Thyroid gland (tissue), 4 donors: ENCODE results near the gene DDC. TPM values are rescaled to one million over a fixed set of nuclear protein-coding genes. Genes with fewer than 3 reads are reported as not detected.
"Not testable (repeated sequence)": the region's sequence is repeated elsewhere in the genome, so short reads cannot be mapped to it uniquely, and the experiment has no call there.

Source experiments
- DNase-seq, 2 donors: peaks; one replicate each; pipeline ENCODE4 v3.0.0-alpha.2; 2019
- H3K27ac ChIP-seq, 3 donors: fragments of 200-600 bp; sonication (generic); 1 replicate in 2 of 3; 2 replicates in 1 of 3; pipeline ENCODE4 v1.5.1; 2016 to 2019; ENCODE audit warnings: mild to moderate bottlenecking in 1 of 3, moderate library complexity in 1 of 3
- H3K27me3 ChIP-seq: fragments of 200-600 bp; sonication (generic); one replicate; pipeline ENCODE4 v1.5.1; 2019
- H3K36me3 ChIP-seq, 2 donors: fragments of 200-600 bp; sonication (generic); one replicate each; pipeline ENCODE4 v1.5.1; 2016 to 2019
- H3K4me1 ChIP-seq, 2 donors: fragments of 200-600 bp; sonication (generic); one replicate each; pipeline ENCODE4 v1.5.1; 2017 to 2019
- H3K4me3 ChIP-seq, 3 donors: fragments of 200-600 bp; sonication (generic); replicated peaks in 1 of 3; 1 replicate in 2 of 3; 2 replicates in 1 of 3; pipeline ENCODE4 v1.5.1; 2016; ENCODE audit warnings: mild to moderate bottlenecking in 1 of 3
- H3K9me3 ChIP-seq: fragments of 200-600 bp; sonication (generic); one replicate; pipeline ENCODE4 v1.5.1; 2017
- CTCF ChIP-seq, 6 experiments: fragments of 200-600 bp in 3 of 6; fragments of 450-650 bp in 3 of 6; sonication (generic) in 3 of 6; IDR thresholded peaks; one replicate each; pipeline ENCODE4 v1.5.1; 2016 to 2019; ENCODE audit warnings: antibody characterized with exemption in 6 of 6, mild to moderate bottlenecking in 2 of 6, inconsistent platforms in 1 of 6, moderate library complexity in 1 of 6
- POLR2A ChIP-seq, 2 donors: fragments of 450-650 bp; IDR thresholded peaks; one replicate each; pipeline ENCODE4 v1.6.1; 2017; ENCODE audit warnings: antibody characterized with exemption in 2 of 2, mild to moderate bottlenecking in 2 of 2, moderate library complexity in 1 of 2
- WGBS, 2 donors: methylation state at CpG; one replicate each; pipeline ENCODE4 v1.1.5; 2017; 5-methylcytosine and 5-hydroxymethylcytosine counted together
- intact Hi-C: fragments of 100-400 bp; cut with DNase I; formaldehyde crosslinking; loops from one replicate; pipeline ENCODE4 v1.15.1; 2023
- total RNA-seq, 4 donors: library from RNA; depleted of rRNA; stranded (reverse); fragments of >200 nt; gene quantifications; one replicate each; pipeline ENCODE4 v1.2.3, GENCODE V29; 2016

Gene DDC
- total RNA-seq, 4 donors from 2014 or later = 2.7 TPM; not detected in 3

- intact Hi-C loops = no loop called here
- 80 to 86% methylated on average over 5 of the region's 5 CpGs for WGBS, 2 donors
- Histone ChIP-seq H3K4me1 (no peaks in the 10 kb centered on the region), H3K36me3 (no peaks in the 10 kb centered on the region), H3K27ac (no peak overlapping the region), H3K4me3 (no peak overlapping the region), H3K9me3 (no peaks in the 10 kb centered on the region), H3K27me3 (no peaks in the 10 kb centered on the region)
- no peak for TF ChIP-seq CTCF (IDR thresholded peaks at IDR 0.05)
- TF ChIP-seq POLR2A (IDR thresholded peaks at IDR 0.05) = no peak
- DNase-seq = no peak
Observed at GRCh38 chr7:50580057-50580456, 14.9 kb upstream of the DDC start.

GRCh38 chr7:50578105-50578504 is 12.9 kb upstream of the DDC start:
- intact Hi-C loops, H3K9me3 ChIP-seq, H3K4me3 ChIP-seq, H3K4me1 ChIP-seq, H3K27ac ChIP-seq, DNase-seq, H3K27me3 ChIP-seq, H3K36me3 ChIP-seq: not testable (repeated sequence)
- WGBS, 2 donors = 96 to 97% methylated on average over 4 of the region's 4 CpGs

GRCh38 chr7:50577569-50577968 is 12.4 kb upstream of the DDC start:
- Histone ChIP-seq H3K9me3 (no peaks in the 10 kb centered on the region), H3K4me1 (no peaks in the 10 kb centered on the region), H3K4me3 (no peak overlapping the region), H3K36me3 (no peaks in the 10 kb centered on the region), H3K27ac (no peak overlapping the region), H3K27me3 (no peaks in the 10 kb centered on the region)
- no peak for TF ChIP-seq CTCF (IDR thresholded peaks at IDR 0.05)
- TF ChIP-seq POLR2A (IDR thresholded peaks at IDR 0.05) = no peak
- WGBS, 2 donors = 88 to 90% methylated on average over 10 of the region's 10 CpGs
- no peak for DNase-seq
- intact Hi-C loops = no loop called here

- H3K4me3 ChIP-seq, H3K36me3 ChIP-seq, intact Hi-C loops, H3K4me1 ChIP-seq, H3K27me3 ChIP-seq, H3K27ac ChIP-seq, DNase-seq, H3K9me3 ChIP-seq: not testable (repeated sequence)
- 72 to 73% methylated on average over 6 of the region's 6 CpGs for WGBS, 2 donors
Observed at GRCh38 chr7:50576388-50576787, 11.2 kb upstream of the DDC start.

- TF ChIP-seq POLR2A (IDR thresholded peaks at IDR 0.05) (no peak), CTCF (IDR thresholded peaks at IDR 0.05) (no peak)
- Histone ChIP-seq H3K27ac (no peak overlapping the region), H3K4me1 (no peaks in the 10 kb centered on the region), H3K9me3 (no peaks in the 10 kb centered on the region), H3K36me3 (no peaks in the 10 kb centered on the region), H3K4me3 (no peak overlapping the region), H3K27me3 (no peaks in the 10 kb centered on the region)
- intact Hi-C loops = no loop called here
- no peak for DNase-seq
- 75 to 88% methylated on average over 6 of the region's 6 CpGs for WGBS, 2 donors
Observed at GRCh38 chr7:50567715-50568261, 2.6 kb upstream of the DDC start.

GRCh38 chr7:50565977-50566376 is 772 bp upstream of the DDC start:
- H3K27ac ChIP-seq = no peak overlapping the region
- intact Hi-C loops = no loop called here
- 68 to 73% methylated on average over 5 of the region's 5 CpGs for WGBS, 2 donors
- no peak overlapping the region for H3K4me3 ChIP-seq
- no peaks in the 10 kb centered on the region for H3K9me3 ChIP-seq
- no peak for DNase-seq
- H3K4me1 ChIP-seq = no peaks in the 10 kb centered on the region
- H3K27me3 ChIP-seq = no peaks in the 10 kb centered on the region
- no peaks in the 10 kb centered on the region for H3K36me3 ChIP-seq
- TF ChIP-seq POLR2A (IDR thresholded peaks at IDR 0.05) (no peak), CTCF (IDR thresholded peaks at IDR 0.05) (no peak)
